HUES48 (cell line): Measurements from ENCODE around the gene FBLN1.

Experiments
- H3K27ac ChIP-seq: one replicate; pipeline ENCODE4 v1.7.0; 2013; ENCODE audit warnings: low read depth, low read length, inconsistent platforms
- H3K27me3 ChIP-seq: 2 replicates; pipeline ENCODE4 v1.6.1; 2013; ENCODE audit warnings: mild to moderate bottlenecking, low read length; ENCODE audit not compliant: control insufficient read depth, insufficient read depth
- H3K36me3 ChIP-seq: 2 replicates; pipeline ENCODE4 v1.6.1; 2013; ENCODE audit warnings: low read length; ENCODE audit not compliant: control insufficient read depth, insufficient read depth
- H3K4me1 ChIP-seq: 2 replicates; pipeline ENCODE4 v1.6.1; 2013; ENCODE audit warnings: mild to moderate bottlenecking, low read length; ENCODE audit not compliant: control insufficient read depth, insufficient read depth
- H3K4me3 ChIP-seq: 2 replicates; pipeline ENCODE4 v1.5.1; 2013; ENCODE audit warnings: mild to moderate bottlenecking, low read depth, low read length
- H3K9ac ChIP-seq: 2 replicates; pipeline ENCODE4 v1.6.1; 2013; ENCODE audit warnings: mild to moderate bottlenecking, low read depth, low read length, moderate library complexity
- H3K9me3 ChIP-seq: 2 replicates; pipeline ENCODE4 v1.6.1; 2013; ENCODE audit warnings: low read length; ENCODE audit not compliant: control insufficient read depth, insufficient read depth

FBLN1 gene

GRCh38 chr22:45579806-45580725, 77.4 kb downstream of the FBLN1 start:
- no peaks in the 10 kb centered on the region for H3K4me1 ChIP-seq
- H3K9me3 ChIP-seq: no peaks in the 10 kb centered on the region
- peaks cover 7% of the 10 kb centered on the region; the same call in 1 of the 2 replicates for H3K36me3 ChIP-seq
- no peaks in the 10 kb centered on the region for H3K27me3 ChIP-seq
- no peak overlapping the region for H3K27ac ChIP-seq
- no peak overlapping the region for H3K9ac ChIP-seq
- no peak overlapping the region for H3K4me3 ChIP-seq

GRCh38 chr22:45580726-45581381, 78.2 kb downstream of the FBLN1 start:
- H3K9ac ChIP-seq: no peak overlapping the region

GRCh38 chr22:45581549-45582080, 78.9 kb downstream of the FBLN1 start:
- Histone ChIP-seq H3K4me1 (no peaks in the 10 kb centered on the region), H3K27me3 (no peaks in the 10 kb centered on the region), H3K9ac (no peak overlapping the region), H3K4me3 (no peak overlapping the region), H3K36me3 (peaks cover 7% of the 10 kb centered on the region; the same call in 1 of the 2 replicates), H3K27ac (no peak overlapping the region), H3K9me3 (no peaks in the 10 kb centered on the region)

More at GRCh38 chr22:45580726-45581381, 78.2 kb downstream of the FBLN1 start:
- H3K27ac ChIP-seq: no peak overlapping the region
- no peaks in the 10 kb centered on the region for H3K27me3 ChIP-seq
- H3K9me3 ChIP-seq: no peaks in the 10 kb centered on the region
- no peaks in the 10 kb centered on the region for H3K4me1 ChIP-seq
- no peak overlapping the region for H3K4me3 ChIP-seq
- H3K36me3 ChIP-seq: peaks cover 7% of the 10 kb centered on the region; the same call in 1 of the 2 replicates

GRCh38 chr22:45582236-45582954, 79.7 kb downstream of the FBLN1 start:
- Histone ChIP-seq H3K9me3 (no peaks in the 10 kb centered on the region), H3K27me3 (no peaks in the 10 kb centered on the region), H3K4me3 (no peak overlapping the region), H3K27ac (no peak overlapping the region), H3K4me1 (no peaks in the 10 kb centered on the region), H3K9ac (no peak overlapping the region), H3K36me3 (0 out of 2 replicates have a peak, but pooled peaks cover 3% of the 10 kb centered on the region)

- Histone ChIP-seq H3K27ac (no peak overlapping the region), H3K4me1 (peaks cover 1% of the 10 kb centered on the region; the same call in 1 of the 2 replicates), H3K9ac (no peak overlapping the region), H3K9me3 (no peaks in the 10 kb centered on the region), H3K36me3 (0 out of 2 replicates have a peak, but pooled peaks cover 3% of the 10 kb centered on the region), H3K27me3 (no peaks in the 10 kb centered on the region), H3K4me3 (no peak overlapping the region)
Measured at GRCh38 chr22:45582955-45583320, 80.3 kb downstream of the FBLN1 start.

- H3K9me3 ChIP-seq: no peaks in the 10 kb centered on the region
- H3K4me3 ChIP-seq: no peak overlapping the region
- H3K27me3 ChIP-seq: no peaks in the 10 kb centered on the region
- peaks cover 7% of the 10 kb centered on the region; the same call in 1 of the 2 replicates for H3K4me1 ChIP-seq
- no peak overlapping the region for H3K9ac ChIP-seq
- H3K36me3 ChIP-seq: 0 out of 2 replicates have a peak, but pooled peaks cover 3% of the 10 kb centered on the region
- no peak overlapping the region for H3K27ac ChIP-seq
Measured at GRCh38 chr22:45583504-45583903, 80.8 kb downstream of the FBLN1 start.

GRCh38 chr22:45584121-45584570, 81.5 kb downstream of the FBLN1 start:
- H3K36me3 ChIP-seq: 0 out of 2 replicates have a peak, but pooled peaks cover 3% of the 10 kb centered on the region

GRCh38 chr22:45584621-45585436, 82.1 kb downstream of the FBLN1 start:
- no peak overlapping the region for H3K4me3 ChIP-seq
- H3K4me1 ChIP-seq: peaks cover 9% of the 10 kb centered on the region; the same call in 1 of the 2 replicates
- no peak overlapping the region for H3K27ac ChIP-seq
- H3K36me3 ChIP-seq: 0 out of 2 replicates have a peak, but pooled peaks cover 3% of the 10 kb centered on the region
- no peaks in the 10 kb centered on the region for H3K27me3 ChIP-seq
- H3K9me3 ChIP-seq: no peaks in the 10 kb centered on the region
- H3K9ac ChIP-seq: no peak overlapping the region

More at GRCh38 chr22:45584121-45584570, 81.5 kb downstream of the FBLN1 start:
- no peak overlapping the region for H3K27ac ChIP-seq
- no peaks in the 10 kb centered on the region for H3K9me3 ChIP-seq
- H3K9ac ChIP-seq: no peak overlapping the region
- H3K4me1 ChIP-seq: peaks cover 9% of the 10 kb centered on the region; the same call in 1 of the 2 replicates
- no peak overlapping the region for H3K4me3 ChIP-seq
- no peaks in the 10 kb centered on the region for H3K27me3 ChIP-seq

- H3K36me3 ChIP-seq: no peaks in the 10 kb centered on the region
- H3K27me3 ChIP-seq: no peaks in the 10 kb centered on the region
- H3K4me1 ChIP-seq: peaks cover 9% of the 10 kb centered on the region; the same call in 1 of the 2 replicates
- H3K9ac ChIP-seq: no peak overlapping the region
- no peaks in the 10 kb centered on the region for H3K9me3 ChIP-seq
- H3K27ac ChIP-seq: no peak overlapping the region
- H3K4me3 ChIP-seq: no peak overlapping the region
Measured at GRCh38 chr22:45585437-45585755, 82.7 kb downstream of the FBLN1 start.
